ENCODE data around the gene PRCC.

Gene PRCC

GRCh38 chr1:156727492-156727891 lies 39.8 kb upstream of the PRCC start:
- H3K36me3 ChIP-seq = peaks cover 60% of the 10 kb centered on the region
- no peaks in the 10 kb centered on the region for H3K9me3 ChIP-seq (ENCODE audit: severe bottlenecking)
- H3K4me3 ChIP-seq (ENCODE audit: low read depth, low read length) = peak overlapping the region; percentile 96
- H3K27me3 ChIP-seq (ENCODE audit: insufficient read depth, low read depth, severe bottlenecking) = no peaks in the 10 kb centered on the region
- peak overlapping the region; percentile 70 for H3K27ac ChIP-seq
- TF ChIP-seq, protein P1, sequence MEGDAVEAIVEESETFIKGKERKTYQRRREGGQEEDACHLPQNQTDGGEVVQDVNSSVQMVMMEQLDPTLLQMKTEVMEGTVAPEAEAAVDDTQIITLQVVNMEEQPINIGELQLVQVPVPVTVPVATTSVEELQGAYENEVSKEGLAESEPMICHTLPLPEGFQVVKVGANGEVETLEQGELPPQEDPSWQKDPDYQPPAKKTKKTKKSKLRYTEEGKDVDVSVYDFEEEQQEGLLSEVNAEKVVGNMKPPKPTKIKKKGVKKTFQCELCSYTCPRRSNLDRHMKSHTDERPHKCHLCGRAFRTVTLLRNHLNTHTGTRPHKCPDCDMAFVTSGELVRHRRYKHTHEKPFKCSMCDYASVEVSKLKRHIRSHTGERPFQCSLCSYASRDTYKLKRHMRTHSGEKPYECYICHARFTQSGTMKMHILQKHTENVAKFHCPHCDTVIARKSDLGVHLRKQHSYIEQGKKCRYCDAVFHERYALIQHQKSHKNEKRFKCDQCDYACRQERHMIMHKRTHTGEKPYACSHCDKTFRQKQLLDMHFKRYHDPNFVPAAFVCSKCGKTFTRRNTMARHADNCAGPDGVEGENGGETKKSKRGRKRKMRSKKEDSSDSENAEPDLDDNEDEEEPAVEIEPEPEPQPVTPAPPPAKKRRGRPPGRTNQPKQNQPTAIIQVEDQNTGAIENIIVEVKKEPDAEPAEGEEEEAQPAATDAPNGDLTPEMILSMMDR (IDR thresholded peaks at IDR 0.05; ENCODE audit: low read depth, low read length) = no peak
- DNase-seq = no peak

DNA sequence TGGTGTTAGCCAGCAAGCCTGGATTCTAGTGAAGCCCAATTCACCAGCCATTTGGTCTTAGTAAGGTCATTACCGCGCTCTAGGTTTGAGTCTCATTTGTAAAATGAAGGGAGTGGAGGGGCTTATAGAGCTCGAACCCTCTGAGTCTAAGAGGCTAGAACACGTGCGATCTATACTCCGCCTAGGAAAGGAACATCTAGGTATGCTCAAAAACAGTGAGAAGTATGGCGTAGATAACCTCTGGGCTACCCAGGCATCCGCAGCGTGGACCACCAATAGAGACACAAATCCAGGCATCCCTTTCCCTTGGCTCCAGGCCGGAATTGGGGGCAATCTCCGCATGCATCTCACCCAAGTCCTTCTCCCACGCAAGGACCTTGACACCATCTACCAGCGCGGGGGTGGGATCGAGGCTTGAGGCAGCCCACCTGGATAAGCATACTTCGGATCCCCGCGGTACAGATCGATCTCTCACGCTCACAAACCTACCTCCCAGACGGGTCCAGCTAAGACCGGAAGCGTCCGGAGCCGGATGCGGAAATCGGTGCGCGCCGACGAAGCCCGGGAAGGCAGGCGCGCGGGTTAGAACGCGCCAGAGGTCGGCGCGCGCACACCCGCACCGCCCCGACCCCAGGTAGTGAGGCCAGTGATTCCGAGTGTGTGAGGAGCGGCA lies 39.3 kb upstream of the PRCC start, which contains the start of gene METTL25B:
TSS of gene METTL25B (plus strand) at position 544 of the 673 bp plus-strand sequence. CDS start 636 bp downstream, outside the sequence.
- Histone ChIP-seq H3K27ac (peak within 1 kb of the TSS; percentile 70), H3K27me3 (ENCODE audit: insufficient read depth, low read depth, severe bottlenecking) (no peaks in the 10 kb centered on the region), H3K36me3 (peaks cover 57% of the 10 kb centered on the region), H3K9me3 (ENCODE audit: severe bottlenecking) (no peaks in the 10 kb centered on the region), H3K4me3 (ENCODE audit: low read depth, low read length) (peak within 1 kb of the TSS; percentile 96)
- TF ChIP-seq, protein P1 (IDR thresholded peaks at IDR 0.05; ENCODE audit: low read depth, low read length) = no peak
- DNase-seq = peak; percentile 92

GRCh38 chr1:156728599-156729462 lies 38.5 kb upstream of the PRCC start, which contains the start of gene ISG20L2:
Gene ISG20L2, minus strand, starts transcription at chr1:156728766. Its CDS starts 1,114 bp downstream, at chr1:156727652.
- Histone ChIP-seq H3K27me3 (ENCODE audit: insufficient read depth, low read depth, severe bottlenecking) (no peaks in the 10 kb centered on the region), H3K9me3 (ENCODE audit: severe bottlenecking) (no peaks in the 10 kb centered on the region), H3K4me3 (ENCODE audit: low read depth, low read length) (peak within 1 kb of the TSS; percentile 96), H3K36me3 (peaks cover 57% of the 10 kb centered on the region), H3K27ac (peak within 1 kb of the TSS; percentile 70)
- peak; percentile 99 for DNase-seq
- TF ChIP-seq, protein P1 (IDR thresholded peaks at IDR 0.05; ENCODE audit: low read depth, low read length) = no peak

- Histone ChIP-seq H3K9me3 (ENCODE audit: severe bottlenecking) (no peaks in the 10 kb centered on the region), H3K27me3 (ENCODE audit: insufficient read depth, low read depth, severe bottlenecking) (no peaks in the 10 kb centered on the region), H3K36me3 (peaks cover 42% of the 10 kb centered on the region), H3K4me3 (ENCODE audit: low read depth, low read length) (no peak overlapping the region), H3K27ac (no peak overlapping the region)
- DNase-seq = no peak
- TF ChIP-seq, protein P1 (IDR thresholded peaks at IDR 0.05; ENCODE audit: low read depth, low read length) = no peak
Measured at GRCh38 chr1:156733989-156734584, 33.2 kb upstream of the PRCC start.

DNA sequence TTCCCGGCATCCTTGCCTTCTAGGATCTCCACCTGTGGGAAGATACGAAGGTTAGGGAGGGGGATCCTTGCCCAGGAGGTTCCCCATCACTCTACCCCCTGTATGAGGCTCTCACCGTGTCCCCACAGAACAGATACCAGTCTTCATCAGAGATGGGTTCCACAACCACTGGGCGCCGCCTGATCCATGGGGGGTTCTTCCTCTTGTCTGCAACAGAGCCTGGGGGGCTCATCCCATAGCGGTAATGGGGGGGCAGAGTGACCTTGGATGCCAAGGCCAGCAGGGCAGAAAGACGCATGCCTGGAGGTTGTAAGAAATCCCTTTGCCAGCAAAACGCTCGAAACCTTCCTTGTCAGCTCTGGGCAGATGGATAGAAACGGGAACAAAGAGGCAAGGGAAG lies 28.9 kb upstream of the PRCC start:
- Histone ChIP-seq H3K9me3 (ENCODE audit: severe bottlenecking) (no peaks in the 10 kb centered on the region), H3K27ac (no peak overlapping the region), H3K4me3 (ENCODE audit: low read depth, low read length) (no peak overlapping the region), H3K36me3 (peaks cover 49% of the 10 kb centered on the region), H3K27me3 (ENCODE audit: insufficient read depth, low read depth, severe bottlenecking) (no peaks in the 10 kb centered on the region)
- no peak for DNase-seq
- TF ChIP-seq, protein P1 (IDR thresholded peaks at IDR 0.05; ENCODE audit: low read depth, low read length) = no peak

All from WERI-Rb-1 (cell line).